HEK293 (cell line): ENCODE data around the gene RNF224.

Experiments
- CTCF ChIA-PET: fragments of 350-600 bp; formaldehyde crosslinking; extraction: SDS; loops from one replicate; lab custom pipeline; 2021; ENCODE audit warnings: antibody characterized with exemption; lab: Yijun Ruan, JAX
- POLR2A ChIA-PET: fragments of 300-600 bp; formaldehyde crosslinking; extraction: SDS; loops from one replicate; lab custom pipeline; 2020; ENCODE audit warnings: antibody characterized with exemption, inconsistent platforms; lab: Yijun Ruan, JAX
- H3K27ac ChIP-seq: fragments of 200-500 bp; sonication (Bioruptor generic); 2 replicates; pipeline ENCODE4 v1.5.1; 2014; ENCODE audit warnings: low read depth, low read length, control low read depth, inconsistent platforms; ENCODE audit errors: extremely low read depth
- H3K36me3 ChIP-seq, 2 experiments: fragments of 200-500 bp in 1 of 2; sonication (Bioruptor generic) in 1 of 2; 1 replicate in 1 of 2; 2 replicates in 1 of 2; pipeline ENCODE4 v1.5.1; 2014 to 2017; ENCODE audit warnings: inconsistent platforms in 2 of 2, low read length in 2 of 2; ENCODE audit not compliant: control insufficient read depth in 2 of 2, insufficient read depth in 1 of 2
- H3K4me1 ChIP-seq: fragments of 200-500 bp; sonication (Bioruptor generic); 2 replicates; pipeline ENCODE4 v1.5.1; 2014; ENCODE audit warnings: mild to moderate bottlenecking, low read length, inconsistent platforms; ENCODE audit not compliant: control insufficient read depth, insufficient read depth
- H3K4me3 ChIP-seq: 2 replicates; pipeline ENCODE4 v1.5.1; 2011; ENCODE audit warnings: low read depth, mild to moderate bottlenecking, control low read depth, low read length, moderate library complexity
- H3K9me3 ChIP-seq: fragments of 200-500 bp; sonication (Bioruptor generic); 2 replicates; pipeline ENCODE4 v1.5.1; 2014; ENCODE audit warnings: low read depth, low read length, inconsistent platforms; ENCODE audit not compliant: control insufficient read depth, insufficient read depth
- BCL6B ChIP-seq: fragments of 450-650 bp; formaldehyde crosslinking; IDR thresholded peaks from 2 replicates; pipeline ENCODE4 v1.5.1; 2017; ENCODE audit warnings: missing biosample characterization, missing genetic modification characterization
- EGR2 ChIP-seq: fragments of 450-650 bp; formaldehyde crosslinking; IDR thresholded peaks from 2 replicates; pipeline ENCODE4 v1.5.1; 2016; ENCODE audit warnings: low read depth, missing biosample characterization, missing genetic modification characterization
- SCRT2 ChIP-seq: fragments of 450-650 bp; formaldehyde crosslinking; IDR thresholded peaks from 2 replicates; pipeline ENCODE4 v1.5.1; 2016; ENCODE audit warnings: missing biosample characterization, missing genetic modification characterization
- ZBTB21 ChIP-seq: fragments of 450-650 bp; formaldehyde crosslinking; IDR thresholded peaks from 2 replicates; pipeline ENCODE4 v1.5.1; 2017; ENCODE audit warnings: missing biosample characterization, missing genetic modification characterization
- ZFHX2 ChIP-seq: fragments of 450-650 bp; formaldehyde crosslinking; conservative IDR thresholded peaks from 2 replicates; pipeline ENCODE4 v1.5.1; 2016; ENCODE audit warnings: missing biosample characterization, missing genetic modification characterization
- ZNF146 ChIP-seq: fragments of 450-650 bp; formaldehyde crosslinking; IDR thresholded peaks from 2 replicates; pipeline ENCODE4 v1.5.1; 2016; ENCODE audit warnings: missing biosample characterization, missing genetic modification characterization
- ZNF350 ChIP-seq: fragments of 450-650 bp; formaldehyde crosslinking; IDR thresholded peaks from 2 replicates; pipeline ENCODE4 v1.5.0; 2017; ENCODE audit warnings: missing biosample characterization, mild to moderate bottlenecking, missing genetic modification characterization
- ZNF501 ChIP-seq: fragments of 450-650 bp; formaldehyde crosslinking; IDR thresholded peaks from 2 replicates; pipeline ENCODE4 v1.5.1; 2016; ENCODE audit warnings: missing biosample characterization, missing genetic modification characterization
- ZNF521 ChIP-seq: fragments of 450-650 bp; formaldehyde crosslinking; IDR thresholded peaks from 2 replicates; pipeline ENCODE4 v1.5.1; 2017; ENCODE audit warnings: missing biosample characterization, mild to moderate bottlenecking, missing genetic modification characterization
- ZNF529 ChIP-seq: fragments of 450-650 bp; formaldehyde crosslinking; IDR thresholded peaks from 2 replicates; pipeline ENCODE4 v1.5.1; 2017; ENCODE audit warnings: missing genetic modification characterization, missing biosample characterization; ENCODE audit not compliant: insufficient replicate concordance
- ZNF544 ChIP-seq: fragments of 450-650 bp; formaldehyde crosslinking; IDR thresholded peaks from 2 replicates; pipeline ENCODE4 v1.5.0; 2017; ENCODE audit warnings: missing biosample characterization, missing genetic modification characterization
- ZNF555 ChIP-seq: fragments of 450-650 bp; formaldehyde crosslinking; conservative IDR thresholded peaks from 2 replicates; pipeline ENCODE4 v1.5.1; 2017; ENCODE audit warnings: missing biosample characterization, mild to moderate bottlenecking, missing genetic modification characterization, inconsistent platforms
- ZNF624 ChIP-seq: fragments of 450-650 bp; formaldehyde crosslinking; IDR thresholded peaks from 2 replicates; pipeline ENCODE4 v1.5.1; 2017; ENCODE audit warnings: missing biosample characterization, missing genetic modification characterization
- ZNF626 ChIP-seq: fragments of 450-650 bp; sonication (Bioruptor Pico); formaldehyde crosslinking; IDR thresholded peaks from 2 replicates; pipeline ENCODE4 v1.5.1; 2018; ENCODE audit warnings: missing biosample characterization, missing genetic modification characterization, inconsistent platforms
- ZNF677 ChIP-seq: fragments of 450-650 bp; IDR thresholded peaks from 2 replicates; pipeline ENCODE4 v1.5.0; 2018; ENCODE audit warnings: missing biosample characterization, mild to moderate bottlenecking, missing genetic modification characterization, moderate library complexity
- ZNF747 ChIP-seq: fragments of 450-650 bp; formaldehyde crosslinking; IDR thresholded peaks from 2 replicates; pipeline ENCODE4 v1.5.1; 2016; ENCODE audit warnings: missing biosample characterization, missing genetic modification characterization
- ZNF791 ChIP-seq: fragments of 450-650 bp; formaldehyde crosslinking; IDR thresholded peaks from 2 replicates; pipeline ENCODE4 v1.5.1; 2016; ENCODE audit warnings: missing biosample characterization, missing genetic modification characterization
- TF ChIP-seq, protein P1 (sequence below): fragments of 450-650 bp; formaldehyde crosslinking; IDR thresholded peaks from 2 replicates; pipeline ENCODE4 v1.5.1; 2016; ENCODE audit warnings: missing biosample characterization, missing genetic modification characterization
- TF ChIP-seq, protein P2 (sequence below): fragments of 450-650 bp; formaldehyde crosslinking; IDR thresholded peaks from 2 replicates; pipeline ENCODE4 v1.5.1; 2017; ENCODE audit warnings: missing biosample characterization, missing genetic modification characterization
- TF ChIP-seq, protein P3 (sequence below): fragments of 450-650 bp; formaldehyde crosslinking; IDR thresholded peaks from 2 replicates; pipeline ENCODE4 v1.5.1; 2016; ENCODE audit warnings: missing biosample characterization, missing genetic modification characterization

Gene RNF224

GRCh38 chr9:137215196-137215986, 11.9 kb upstream of the RNF224 start:
- H3K9me3 ChIP-seq: no peaks in the 10 kb centered on the region
- no peak overlapping the region for H3K27ac ChIP-seq
- H3K4me3 ChIP-seq: no peak overlapping the region
- TF ChIP-seq SCRT2: peak; percentile 2; the same call in 1 of the 2 replicates
- TF ChIP-seq ZNF677: no peak
- ChIA-PET CTCF (interaction anchor here (1.4 kb wide), 1 partner anchor 9 kb away, joined by 3 read pairs; no protein-coding TSS in a partner anchor), POLR2A (interaction anchor here (0.6 to 17.2 kb wide), 4 partner anchors 7 to 64 kb away, joined by 4 to 304 read pairs (median 157); partner anchors contain the start of genes CYSRT1, NDOR1, RNF208 and RNF224)
- peaks cover 0 to 84% of the 10 kb centered on the region in 2 experiments; a peak in 2 of 3 replicates for H3K36me3 ChIP-seq
- no peaks in the 10 kb centered on the region for H3K4me1 ChIP-seq

DNA sequence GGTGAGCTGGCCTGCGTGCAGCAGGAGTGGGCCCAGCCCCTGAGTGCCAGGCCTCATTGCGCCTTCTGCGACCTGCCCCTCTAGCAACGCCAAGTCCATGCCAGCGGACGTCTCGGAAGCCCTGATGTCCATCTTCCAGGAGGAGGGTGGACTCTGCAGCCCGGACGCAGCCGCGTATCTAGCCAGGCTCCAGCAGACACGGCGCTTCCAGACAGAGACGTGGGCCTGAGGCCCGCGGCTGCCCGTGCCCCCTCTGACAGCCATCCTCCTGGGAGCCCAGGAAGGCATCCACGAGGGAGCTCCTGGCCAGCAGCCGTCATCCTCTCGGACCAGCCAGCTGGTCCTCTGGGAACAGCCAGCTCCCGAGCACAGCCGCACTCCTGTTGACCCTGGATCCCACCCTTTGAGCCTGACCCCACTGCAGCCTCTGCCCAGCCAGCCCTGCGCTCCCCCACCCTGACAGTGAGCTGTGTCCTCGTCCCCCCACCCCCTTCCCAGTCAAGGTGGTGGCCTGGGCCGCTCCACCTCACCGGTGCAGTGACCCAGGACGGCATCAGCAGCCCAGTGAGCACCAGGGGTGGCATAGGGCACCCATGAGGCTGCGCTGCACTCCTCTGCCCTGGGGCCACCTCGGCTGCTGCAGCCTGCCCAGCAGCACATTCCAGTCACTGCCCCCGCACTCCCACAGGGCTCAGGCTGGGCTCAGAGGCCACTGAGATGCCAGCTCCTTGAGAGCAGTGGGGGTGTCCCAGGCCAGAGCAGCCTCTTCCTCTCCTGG, 10.9 kb upstream of the RNF224 start:
- POLR2A ChIA-PET: interaction anchor here (0.6 to 17.2 kb wide), 7 partner anchors 6 to 96 kb away, joined by 3 to 304 read pairs (median 8); partner anchors contain the start of genes CYSRT1, NDOR1, RNF208 and RNF224
- peaks cover 0 to 81% of the 10 kb centered on the region in 2 experiments; a peak in 1 of 3 replicates for H3K36me3 ChIP-seq
- CTCF ChIA-PET: interaction anchor here (1.0 to 1.4 kb wide), 3 partner anchors 8 to 35 kb away, joined by 3 read pairs; no protein-coding TSS in a partner anchor
- no peak overlapping the region for H3K4me3 ChIP-seq
- no peak overlapping the region for H3K27ac ChIP-seq
- TF ChIP-seq ZNF529 (tag by site-specific recombination): no peak
- TF ChIP-seq ZNF521 (tag by site-specific recombination): no peak
- peak; percentile 46 for TF ChIP-seq ZFHX2
- peak; percentile 51 for TF ChIP-seq EGR2 (tag by site-specific recombination)
- TF ChIP-seq ZNF624 (tag by site-specific recombination): no peak
- TF ChIP-seq ZNF501 (tag by site-specific recombination): no peak
- no peaks in the 10 kb centered on the region for H3K9me3 ChIP-seq
- no peaks in the 10 kb centered on the region for H3K4me1 ChIP-seq

DNA sequence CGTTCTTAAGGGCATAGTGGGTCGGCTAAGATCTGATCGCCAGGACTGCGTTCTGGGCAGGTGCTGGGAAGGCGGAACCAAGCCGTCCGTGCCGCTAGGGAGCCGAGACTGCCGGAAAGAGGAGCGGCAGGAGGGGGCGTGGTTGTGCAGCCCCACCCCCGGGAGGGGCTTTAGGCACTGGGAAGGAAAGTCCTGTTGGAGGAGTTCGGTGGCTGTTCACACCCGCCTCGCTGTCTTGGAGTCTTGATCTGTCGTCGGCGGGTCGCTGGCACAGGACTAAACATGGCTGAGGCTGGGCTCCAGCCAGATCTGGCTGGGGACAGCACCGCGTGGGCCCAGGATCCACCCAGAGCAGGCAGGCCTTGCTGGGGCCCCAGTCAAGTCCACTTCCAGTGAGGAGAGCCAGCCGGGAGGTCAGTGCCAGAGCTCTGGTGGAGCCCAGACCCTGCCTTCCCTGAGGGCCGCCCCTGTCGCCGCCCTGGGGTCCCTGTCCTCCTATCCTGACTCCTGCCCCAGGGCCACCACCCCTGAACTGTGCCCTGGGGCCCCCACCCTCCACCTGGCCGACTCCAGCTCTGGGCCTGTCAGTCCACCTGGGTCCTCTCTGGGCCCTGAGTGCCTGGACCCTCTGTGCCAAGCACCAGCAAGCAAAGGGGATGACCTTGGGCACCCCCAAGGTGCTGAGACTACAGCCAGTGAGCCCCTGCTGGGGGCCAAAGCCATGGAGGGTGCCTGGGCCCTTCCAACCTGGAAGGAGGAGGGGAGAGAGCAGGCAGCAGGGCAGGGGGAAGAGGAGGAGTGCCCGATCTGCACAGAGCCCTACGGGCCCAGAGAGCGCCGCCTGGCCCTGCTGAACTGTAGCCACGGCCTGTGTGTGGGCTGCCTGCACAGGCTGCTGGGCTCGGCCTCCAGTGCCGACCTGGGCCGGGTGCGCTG, 9.8 kb upstream of the RNF224 start:
- CTCF ChIA-PET: interaction anchor here (1.0 to 1.1 kb wide), 4 partner anchors 17 to 188 kb away, joined by 3 to 4 read pairs (median 3); no protein-coding TSS in a partner anchor
- TF ChIP-seq ZNF350 (tag by site-specific recombination): no peak
- TF ChIP-seq, protein P1, sequence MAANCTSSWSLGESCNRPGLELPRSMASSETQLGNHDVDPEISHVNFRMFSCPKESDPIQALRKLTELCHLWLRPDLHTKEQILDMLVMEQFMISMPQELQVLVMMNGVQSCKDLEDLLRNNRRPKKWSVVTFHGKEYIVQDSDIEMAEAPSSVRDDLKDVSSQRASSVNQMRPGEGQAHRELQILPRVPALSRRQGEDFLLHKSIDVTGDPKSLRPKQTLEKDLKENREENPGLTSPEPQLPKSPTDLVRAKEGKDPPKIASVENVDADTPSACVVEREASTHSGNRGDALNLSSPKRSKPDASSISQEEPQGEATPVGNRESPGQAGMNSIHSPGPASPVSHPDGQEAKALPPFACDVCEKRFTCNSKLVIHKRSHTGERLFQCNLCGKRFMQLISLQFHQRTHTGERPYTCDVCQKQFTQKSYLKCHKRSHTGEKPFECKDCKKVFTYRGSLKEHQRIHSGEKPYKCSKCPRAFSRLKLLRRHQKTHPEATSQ (tag by site-specific recombination): no peak
- no peak for TF ChIP-seq ZNF747 (tag by site-specific recombination)
- no peak for TF ChIP-seq BCL6B
- TF ChIP-seq ZBTB21 (tag by site-specific recombination): no peak
- no peak for TF ChIP-seq ZNF626 (tag by site-specific recombination)
- no peak for TF ChIP-seq ZNF146 (tag by site-specific recombination)
- TF ChIP-seq ZNF544: no peak
- TF ChIP-seq ZNF555 (tag by site-specific recombination): no peak
- no peak for TF ChIP-seq ZNF791 (tag by site-specific recombination)
- TF ChIP-seq, protein P2, sequence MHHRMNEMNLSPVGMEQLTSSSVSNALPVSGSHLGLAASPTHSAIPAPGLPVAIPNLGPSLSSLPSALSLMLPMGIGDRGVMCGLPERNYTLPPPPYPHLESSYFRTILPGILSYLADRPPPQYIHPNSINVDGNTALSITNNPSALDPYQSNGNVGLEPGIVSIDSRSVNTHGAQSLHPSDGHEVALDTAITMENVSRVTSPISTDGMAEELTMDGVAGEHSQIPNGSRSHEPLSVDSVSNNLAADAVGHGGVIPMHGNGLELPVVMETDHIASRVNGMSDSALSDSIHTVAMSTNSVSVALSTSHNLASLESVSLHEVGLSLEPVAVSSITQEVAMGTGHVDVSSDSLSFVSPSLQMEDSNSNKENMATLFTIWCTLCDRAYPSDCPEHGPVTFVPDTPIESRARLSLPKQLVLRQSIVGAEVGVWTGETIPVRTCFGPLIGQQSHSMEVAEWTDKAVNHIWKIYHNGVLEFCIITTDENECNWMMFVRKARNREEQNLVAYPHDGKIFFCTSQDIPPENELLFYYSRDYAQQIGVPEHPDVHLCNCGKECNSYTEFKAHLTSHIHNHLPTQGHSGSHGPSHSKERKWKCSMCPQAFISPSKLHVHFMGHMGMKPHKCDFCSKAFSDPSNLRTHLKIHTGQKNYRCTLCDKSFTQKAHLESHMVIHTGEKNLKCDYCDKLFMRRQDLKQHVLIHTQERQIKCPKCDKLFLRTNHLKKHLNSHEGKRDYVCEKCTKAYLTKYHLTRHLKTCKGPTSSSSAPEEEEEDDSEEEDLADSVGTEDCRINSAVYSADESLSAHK (tag by site-specific recombination): no peak
- TF ChIP-seq, protein P3, sequence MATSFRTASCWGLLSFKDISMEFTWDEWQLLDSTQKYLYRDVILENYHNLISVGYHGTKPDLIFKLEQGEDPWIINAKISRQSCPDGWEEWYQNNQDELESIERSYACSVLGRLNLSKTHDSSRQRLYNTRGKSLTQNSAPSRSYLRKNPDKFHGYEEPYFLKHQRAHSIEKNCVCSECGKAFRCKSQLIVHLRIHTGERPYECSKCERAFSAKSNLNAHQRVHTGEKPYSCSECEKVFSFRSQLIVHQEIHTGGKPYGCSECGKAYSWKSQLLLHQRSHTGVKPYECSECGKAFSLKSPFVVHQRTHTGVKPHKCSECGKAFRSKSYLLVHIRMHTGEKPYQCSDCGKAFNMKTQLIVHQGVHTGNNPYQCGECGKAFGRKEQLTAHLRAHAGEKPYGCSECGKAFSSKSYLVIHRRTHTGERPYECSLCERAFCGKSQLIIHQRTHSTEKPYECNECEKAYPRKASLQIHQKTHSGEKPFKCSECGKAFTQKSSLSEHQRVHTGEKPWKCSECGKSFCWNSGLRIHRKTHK (tag by site-specific recombination): no peak

More for the DNA sequence above, 9.8 kb upstream of the RNF224 start:
- peaks cover 0 to 70% of the 10 kb centered on the region in 2 experiments; a peak in 1 of 3 replicates for H3K36me3 ChIP-seq
- H3K4me3 ChIP-seq: no peak overlapping the region
- H3K27ac ChIP-seq: no peak overlapping the region
- no peaks in the 10 kb centered on the region; the same call in 1 of the 2 replicates for H3K4me1 ChIP-seq
- H3K9me3 ChIP-seq: no peaks in the 10 kb centered on the region
- POLR2A ChIA-PET: interaction anchor here (0.6 to 17.2 kb wide), 9 partner anchors 9 to 186 kb away, joined by 3 to 304 read pairs (median 8); partner anchors contain the start of genes FUT7, NDOR1, TMEM203 and TPRN
